Liver (tissue), 9 donors: ENCODE data around the gene CHCHD1. TPM values are rescaled to one million over a fixed set of nuclear protein-coding genes. Genes with fewer than 3 reads are reported as not detected.

Experiments used
- DNase-seq: peaks from one replicate; pipeline ENCODE4 v3.0.0-alpha.2; 2017; ENCODE audit warnings: low spot score
- H3K27ac ChIP-seq, 2 donors: one replicate each; pipeline ENCODE4 v1.7.0; 2013; ENCODE audit warnings: inconsistent platforms in 2 of 2, low read length in 2 of 2, control low read depth in 1 of 2, low read depth in 1 of 2, mild to moderate bottlenecking in 1 of 2
- H3K27me3 ChIP-seq, 4 donors: one replicate each; pipeline versions ENCODE4 v1.6.1 to v1.7.0; 2013; ENCODE audit warnings: low read length in 3 of 4, inconsistent platforms in 1 of 4, mild to moderate bottlenecking in 1 of 4, moderate library complexity in 1 of 4; ENCODE audit not compliant: control insufficient read depth in 4 of 4, insufficient read depth in 4 of 4
- H3K36me3 ChIP-seq, 4 donors: one replicate each; pipeline versions ENCODE4 v1.6.1 to v1.7.0; 2013; ENCODE audit warnings: low read length in 3 of 4, mild to moderate bottlenecking in 3 of 4, low read depth in 1 of 4, moderate library complexity in 1 of 4; ENCODE audit not compliant: control insufficient read depth in 4 of 4, insufficient read depth in 3 of 4
- H3K4me1 ChIP-seq, 4 donors: one replicate each; pipeline versions ENCODE4 v1.6.1 to v1.7.0; 2013; ENCODE audit warnings: low read length in 3 of 4, mild to moderate bottlenecking in 3 of 4, moderate library complexity in 1 of 4; ENCODE audit not compliant: control insufficient read depth in 4 of 4, insufficient read depth in 4 of 4
- H3K4me3 ChIP-seq, 3 donors: one replicate each; pipeline versions ENCODE4 v1.6.1 to v1.7.0; 2013; ENCODE audit warnings: low read length in 3 of 3, control low read depth in 1 of 3, low read depth in 1 of 3, mild to moderate bottlenecking in 1 of 3
- H3K9ac ChIP-seq, 2 donors: one replicate each; pipeline ENCODE4 v1.7.0; 2013; ENCODE audit warnings: low read length in 2 of 2, mild to moderate bottlenecking in 2 of 2, moderate library complexity in 2 of 2, control low read depth in 1 of 2, low read depth in 1 of 2
- H3K9me3 ChIP-seq, 4 donors: one replicate each; pipeline versions ENCODE4 v1.6.1 to v1.7.0; 2013; ENCODE audit warnings: low read length in 3 of 4; ENCODE audit not compliant: control insufficient read depth in 4 of 4
- CTCF ChIP-seq: fragments of 150-350 bp; IDR thresholded peaks from 2 replicates; pipeline ENCODE4 v1.5.1; 2017; ENCODE audit warnings: improper control_type of control experiment, low read depth, low read length; ENCODE audit not compliant: missing input control
- EGR1 ChIP-seq, 2 donors: IDR thresholded peaks; 2 replicates each; pipeline ENCODE4 v1.6.1; 2016 to 2018; ENCODE audit warnings: antibody characterized with exemption in 2 of 2, low read depth in 2 of 2
- GABPA ChIP-seq, 2 donors: IDR thresholded peaks in 1 of 2; conservative IDR thresholded peaks in 1 of 2; 2 replicates each; pipeline ENCODE4 v1.6.1; 2016; ENCODE audit warnings: antibody characterized with exemption in 2 of 2, mild to moderate bottlenecking in 1 of 2, moderate library complexity in 1 of 2
- HNF4G ChIP-seq: IDR thresholded peaks from 2 replicates; pipeline ENCODE4 v1.6.1; 2016; ENCODE audit warnings: antibody characterized with exemption
- NR2F2 ChIP-seq: IDR thresholded peaks from 2 replicates; pipeline ENCODE4 v1.6.1; 2016; ENCODE audit warnings: antibody characterized with exemption
- RAD21 ChIP-seq, 2 donors: IDR thresholded peaks; 2 replicates each; pipeline ENCODE4 v1.6.1; 2016; ENCODE audit warnings: antibody characterized with exemption in 2 of 2, mild to moderate bottlenecking in 2 of 2
- REST ChIP-seq: IDR thresholded peaks from 2 replicates; pipeline ENCODE4 v1.6.1; 2016; ENCODE audit warnings: antibody characterized with exemption, mild to moderate bottlenecking
- RXRA ChIP-seq, 2 donors: IDR thresholded peaks; 2 replicates each; pipeline ENCODE4 v1.6.1; 2017 to 2018; ENCODE audit warnings: antibody characterized with exemption in 2 of 2, mild to moderate bottlenecking in 1 of 2
- SP1 ChIP-seq: IDR thresholded peaks from 2 replicates; pipeline ENCODE4 v1.6.1; 2018; ENCODE audit warnings: antibody characterized with exemption, mild to moderate bottlenecking
- TAF1 ChIP-seq: conservative IDR thresholded peaks from 2 replicates; pipeline ENCODE4 v1.6.1; 2016; ENCODE audit warnings: antibody characterized with exemption, mild to moderate bottlenecking
- YY1 ChIP-seq: IDR thresholded peaks from 2 replicates; pipeline ENCODE4 v1.6.1; 2016; ENCODE audit warnings: antibody characterized with exemption, mild to moderate bottlenecking
- WGBS: extraction: QIAGEN DNeasy Blood & Tissue Kit; methylation state at CpG from one replicate; pipeline ENCODE4 v1.1.7; 2013; 5-methylcytosine and 5-hydroxymethylcytosine counted together
- polyA plus RNA-seq, 2 donors: library from polyadenylated mRNA; stranded (reverse) in 1 of 2; unstranded in 1 of 2; fragments of 200-250 nt in 1 of 2; fragments of >200 nt in 1 of 2; fragmentation: Nextera tagmentation in 1 of 2; extraction: Ambion mirVana in 1 of 2; gene quantifications; one replicate each; pipeline versions ENCODE4 v1.2.1 to v1.2.3, GENCODE V29; 2013 to 2015
- total RNA-seq, 2 donors: library from RNA; depleted of rRNA; stranded (reverse); fragments of >200 nt; gene quantifications; one replicate each; pipeline ENCODE4 v1.2.3, GENCODE V29; 2014
- TF ChIP-seq, protein P1 (sequence below): IDR thresholded peaks from 2 replicates; pipeline ENCODE4 v1.6.1; 2016; ENCODE audit warnings: antibody characterized with exemption
- TF ChIP-seq, protein P2 (sequence below): IDR thresholded peaks from 2 replicates; pipeline ENCODE4 v1.6.1; 2016; ENCODE audit warnings: antibody characterized with exemption
- TF ChIP-seq, protein P3 (sequence below): IDR thresholded peaks from 2 replicates; pipeline ENCODE4 v1.6.1; 2016; ENCODE audit warnings: antibody characterized with exemption
- donor health status: healthy.
- donor health status: healthy.
- donor health status: healthy.
- donor health status: healthy.
- donor health status: healthy.

Gene CHCHD1
- total and polyA plus RNA-seq, 4 donors = 7.6 to 47.4 (median 23.1) TPM

- H3K9ac ChIP-seq = no peak overlapping the region
- H3K9me3 ChIP-seq = no peaks in the 10 kb centered on the region
- no peak for DNase-seq
- H3K27ac ChIP-seq = no peak overlapping the region
- H3K27me3 ChIP-seq = no peaks in the 10 kb centered on the region
- 85% methylated on average over 9 of the region's 9 CpGs for WGBS
- H3K36me3 ChIP-seq = peaks cover 18 to 90% (median 67%) of the 10 kb centered on the region in 4 donors
- TF ChIP-seq RAD21 (IDR thresholded peaks at IDR 0.05) = no peak
- TF ChIP-seq HNF4G = no peak
- no peak for TF ChIP-seq SP1
- TF ChIP-seq GABPA (IDR thresholded peaks at IDR 0.05 in 1 of 2, conservative IDR thresholded peaks at IDR 0.05 in 1 of 2) = no peak
- TF ChIP-seq, protein P1, sequence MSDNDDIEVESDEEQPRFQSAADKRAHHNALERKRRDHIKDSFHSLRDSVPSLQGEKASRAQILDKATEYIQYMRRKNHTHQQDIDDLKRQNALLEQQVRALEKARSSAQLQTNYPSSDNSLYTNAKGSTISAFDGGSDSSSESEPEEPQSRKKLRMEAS = no peak
- TF ChIP-seq TAF1 = no peak
- no peak for TF ChIP-seq EGR1 (IDR thresholded peaks at IDR 0.05; ENCODE audit: low read depth in 2 of 2)
- TF ChIP-seq, protein P2, sequence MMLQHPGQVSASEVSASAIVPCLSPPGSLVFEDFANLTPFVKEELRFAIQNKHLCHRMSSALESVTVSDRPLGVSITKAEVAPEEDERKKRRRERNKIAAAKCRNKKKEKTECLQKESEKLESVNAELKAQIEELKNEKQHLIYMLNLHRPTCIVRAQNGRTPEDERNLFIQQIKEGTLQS = no peak
- TF ChIP-seq RXRA (IDR thresholded peaks at IDR 0.05) = no peak
- no peak overlapping the region for H3K4me3 ChIP-seq
- H3K4me1 ChIP-seq = no peaks in the 10 kb centered on the region
Measured at GRCh38 chr10:73799899-73800559, 18.2 kb downstream of the CHCHD1 start.

DNA sequence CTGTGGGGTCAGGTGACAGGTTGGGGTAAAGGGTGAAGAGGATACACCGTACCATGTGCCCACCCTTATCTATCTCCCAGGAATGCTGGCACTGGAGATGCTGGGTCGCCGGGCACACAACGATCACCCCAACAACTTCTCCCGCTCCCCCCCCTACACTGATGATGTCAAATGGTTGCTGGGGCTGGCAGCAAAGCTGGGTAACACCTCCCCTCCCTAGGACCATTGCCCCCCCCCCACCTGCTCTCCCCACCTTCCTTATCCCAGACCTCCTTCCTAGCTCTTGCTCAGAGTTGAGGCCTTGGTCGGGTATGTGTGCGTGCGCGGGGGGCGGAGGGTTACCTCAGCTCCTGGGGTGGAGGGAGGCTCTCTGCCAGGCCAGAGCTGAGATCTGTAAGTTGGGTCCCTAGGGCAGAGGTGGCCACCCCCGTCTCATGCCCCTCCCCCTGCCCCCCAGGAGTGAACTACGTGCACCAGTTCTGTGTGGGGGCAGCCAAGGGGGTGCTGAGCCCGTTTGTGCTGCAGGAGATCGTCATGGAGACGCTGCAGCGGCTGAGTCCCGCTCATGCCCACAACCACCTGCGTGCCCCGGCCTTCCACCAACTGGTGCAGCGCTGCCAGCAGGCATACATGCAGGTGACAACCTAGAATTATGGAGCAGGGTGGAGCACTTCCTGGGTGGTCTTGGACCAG lies 18.9 kb downstream of the CHCHD1 start:
- Histone ChIP-seq H3K27me3 (no peaks in the 10 kb centered on the region), H3K9me3 (no peaks in the 10 kb centered on the region), H3K9ac (no peak overlapping the region), H3K36me3 (peaks cover 20 to 88% (median 64%) of the 10 kb centered on the region in 4 donors), H3K27ac (no peak overlapping the region), H3K4me1 (no peaks in the 10 kb centered on the region), H3K4me3 (no peak overlapping the region)
- no peak for TF ChIP-seq RAD21 (IDR thresholded peaks at IDR 0.05)
- TF ChIP-seq NR2F2 = no peak
- no peak for TF ChIP-seq RXRA (IDR thresholded peaks at IDR 0.05)
- no peak for TF ChIP-seq CTCF
- TF ChIP-seq REST = no peak
- no peak for TF ChIP-seq SP1
- TF ChIP-seq, protein P1 = no peak
- no peak for TF ChIP-seq TAF1
- TF ChIP-seq, protein P3, sequence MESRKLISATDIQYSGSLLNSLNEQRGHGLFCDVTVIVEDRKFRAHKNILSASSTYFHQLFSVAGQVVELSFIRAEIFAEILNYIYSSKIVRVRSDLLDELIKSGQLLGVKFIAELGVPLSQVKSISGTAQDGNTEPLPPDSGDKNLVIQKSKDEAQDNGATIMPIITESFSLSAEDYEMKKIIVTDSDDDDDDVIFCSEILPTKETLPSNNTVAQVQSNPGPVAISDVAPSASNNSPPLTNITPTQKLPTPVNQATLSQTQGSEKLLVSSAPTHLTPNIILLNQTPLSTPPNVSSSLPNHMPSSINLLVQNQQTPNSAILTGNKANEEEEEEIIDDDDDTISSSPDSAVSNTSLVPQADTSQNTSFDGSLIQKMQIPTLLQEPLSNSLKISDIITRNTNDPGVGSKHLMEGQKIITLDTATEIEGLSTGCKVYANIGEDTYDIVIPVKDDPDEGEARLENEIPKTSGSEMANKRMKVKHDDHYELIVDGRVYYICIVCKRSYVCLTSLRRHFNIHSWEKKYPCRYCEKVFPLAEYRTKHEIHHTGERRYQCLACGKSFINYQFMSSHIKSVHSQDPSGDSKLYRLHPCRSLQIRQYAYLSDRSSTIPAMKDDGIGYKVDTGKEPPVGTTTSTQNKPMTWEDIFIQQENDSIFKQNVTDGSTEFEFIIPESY = no peak
- TF ChIP-seq, protein P2 = no peak
- TF ChIP-seq YY1 = no peak
- WGBS = 90% methylated on average over 20 of the region's 20 CpGs
- DNase-seq = no peak
